Tibial nerve (tissue), 3 donors: ENCODE measurements around the gene KIF6.

Source experiments
- POLR2A ChIP-seq, 2 donors: fragments of 450-650 bp; IDR thresholded peaks; one replicate each; pipeline ENCODE4 v1.6.1; 2017; ENCODE audit warnings: antibody characterized with exemption in 2 of 2, mild to moderate bottlenecking in 2 of 2, moderate library complexity in 2 of 2
- TF ChIP-seq, protein P1 (sequence below), 5 experiments: fragments of 200-600 bp in 3 of 5; fragments of 450-650 bp in 2 of 5; sonication (generic) in 3 of 5; IDR thresholded peaks; one replicate each; pipeline ENCODE4 v1.5.1; 2016 to 2019; ENCODE audit warnings: antibody characterized with exemption in 5 of 5, mild to moderate bottlenecking in 3 of 5, moderate library complexity in 2 of 5

DNA sequence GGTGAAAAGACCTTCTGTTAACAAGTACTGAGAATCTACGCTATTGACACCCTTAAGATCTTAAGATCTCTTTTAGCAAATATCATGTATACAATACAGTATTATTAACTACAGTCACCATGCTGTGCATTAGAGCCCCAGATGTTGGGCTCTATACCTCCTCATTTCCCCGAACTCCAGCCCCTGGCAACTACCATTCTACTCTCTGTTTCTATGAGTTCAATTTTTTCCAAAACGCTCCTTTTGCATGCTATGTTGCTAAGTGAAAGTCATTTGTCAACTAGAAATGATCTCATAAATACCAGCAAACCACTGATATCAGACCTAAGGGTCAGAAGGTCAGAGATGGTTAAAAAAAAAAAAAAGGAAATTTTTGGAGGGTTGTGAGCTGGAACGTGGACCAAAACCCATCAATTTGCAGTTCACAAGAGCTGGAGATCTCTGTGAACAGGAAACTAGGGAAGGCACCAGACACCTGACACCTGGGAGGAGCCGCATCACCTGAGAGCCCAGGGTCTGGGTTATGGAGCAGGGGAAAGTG is 280.7 kb downstream of the KIF6 start:
- no peak for TF ChIP-seq POLR2A (IDR thresholded peaks at IDR 0.05)
- TF ChIP-seq, protein P1, sequence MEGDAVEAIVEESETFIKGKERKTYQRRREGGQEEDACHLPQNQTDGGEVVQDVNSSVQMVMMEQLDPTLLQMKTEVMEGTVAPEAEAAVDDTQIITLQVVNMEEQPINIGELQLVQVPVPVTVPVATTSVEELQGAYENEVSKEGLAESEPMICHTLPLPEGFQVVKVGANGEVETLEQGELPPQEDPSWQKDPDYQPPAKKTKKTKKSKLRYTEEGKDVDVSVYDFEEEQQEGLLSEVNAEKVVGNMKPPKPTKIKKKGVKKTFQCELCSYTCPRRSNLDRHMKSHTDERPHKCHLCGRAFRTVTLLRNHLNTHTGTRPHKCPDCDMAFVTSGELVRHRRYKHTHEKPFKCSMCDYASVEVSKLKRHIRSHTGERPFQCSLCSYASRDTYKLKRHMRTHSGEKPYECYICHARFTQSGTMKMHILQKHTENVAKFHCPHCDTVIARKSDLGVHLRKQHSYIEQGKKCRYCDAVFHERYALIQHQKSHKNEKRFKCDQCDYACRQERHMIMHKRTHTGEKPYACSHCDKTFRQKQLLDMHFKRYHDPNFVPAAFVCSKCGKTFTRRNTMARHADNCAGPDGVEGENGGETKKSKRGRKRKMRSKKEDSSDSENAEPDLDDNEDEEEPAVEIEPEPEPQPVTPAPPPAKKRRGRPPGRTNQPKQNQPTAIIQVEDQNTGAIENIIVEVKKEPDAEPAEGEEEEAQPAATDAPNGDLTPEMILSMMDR (IDR thresholded peaks at IDR 0.05): no peak
